Fibroblast of lung (primary cell): ENCODE results near the gene LRP2BP. TPM values are rescaled to one million over a fixed set of nuclear protein-coding genes. Genes with fewer than 3 reads are reported as not detected.
A peak's percentile ranks its signal among the peaks of the same experiment; 100 is the strongest.
"Not testable (repeated sequence)": the region's sequence is repeated elsewhere in the genome, so short reads cannot be mapped to it uniquely, and the experiment has no call there.

Experiments
- DNase-seq, 2 donors: peaks; one replicate each; pipeline versions ENCODE4 v3.0.0 to v3.0.0-alpha.2; 2010; ENCODE audit warnings: low read depth in 2 of 2
- H2AFZ ChIP-seq: 2 replicates; pipeline ENCODE4 v1.5.1; 2012; ENCODE audit warnings: low read length, control low read depth, inconsistent platforms
- H3K27ac ChIP-seq: 2 replicates; pipeline ENCODE4 v1.5.1; 2011; ENCODE audit warnings: low read length, control low read depth; ENCODE audit not compliant: insufficient read depth
- H3K27me3 ChIP-seq: 2 replicates; pipeline ENCODE4 v1.5.1; 2011; ENCODE audit warnings: mild to moderate bottlenecking, low read length; ENCODE audit not compliant: control insufficient read depth, insufficient read depth
- H3K36me3 ChIP-seq: 2 replicates; pipeline ENCODE4 v1.5.1; 2011; ENCODE audit warnings: low read length; ENCODE audit not compliant: control insufficient read depth, insufficient read depth
- H3K4me1 ChIP-seq: 2 replicates; pipeline ENCODE4 v1.5.1; 2011; ENCODE audit warnings: low read length; ENCODE audit not compliant: control insufficient read depth, insufficient read depth; ENCODE audit errors: extremely low read depth
- H3K4me2 ChIP-seq: 2 replicates; pipeline ENCODE4 v1.5.1; 2011; ENCODE audit warnings: low read length, control low read depth; ENCODE audit not compliant: insufficient read depth; ENCODE audit errors: extremely low read depth
- H3K4me3 ChIP-seq, 4 experiments: fragments of 200-600 bp in 1 of 4; sonication (generic) in 1 of 4; replicated peaks in 1 of 4; 2 replicates each; pipeline ENCODE4 v1.5.1; 2011 to 2016; ENCODE audit warnings: low read length in 4 of 4, low read depth in 3 of 4, mild to moderate bottlenecking in 3 of 4, control low read depth in 2 of 4, inconsistent platforms in 1 of 4, mixed read lengths in 1 of 4; ENCODE audit not compliant: insufficient read depth in 1 of 4; ENCODE audit errors: control extremely low read depth in 1 of 4
- H3K79me2 ChIP-seq: 2 replicates; pipeline ENCODE4 v1.5.1; 2012; ENCODE audit warnings: mild to moderate bottlenecking, low read length, inconsistent platforms; ENCODE audit not compliant: control insufficient read depth, insufficient read depth
- H3K9ac ChIP-seq: 2 replicates; pipeline ENCODE4 v1.5.1; 2011; ENCODE audit warnings: mild to moderate bottlenecking, low read length, control low read depth; ENCODE audit not compliant: insufficient read depth
- H3K9me3 ChIP-seq: 2 replicates; pipeline ENCODE4 v1.5.1; 2012; ENCODE audit warnings: low read depth, low read length; ENCODE audit not compliant: control insufficient read depth, insufficient read depth
- H4K20me1 ChIP-seq: 2 replicates; pipeline ENCODE4 v1.5.1; 2011; ENCODE audit warnings: low read length; ENCODE audit not compliant: control insufficient read depth, insufficient read depth; ENCODE audit errors: extremely low read depth
- CTCF ChIP-seq, 2 donors: IDR thresholded peaks in 1 of 2; conservative IDR thresholded peaks in 1 of 2; 1 replicate in 1 of 2; 2 replicates in 1 of 2; pipeline ENCODE4 v1.5.1; 2011 to 2012; ENCODE audit warnings: low read length in 2 of 2, control low read depth in 1 of 2, inconsistent platforms in 1 of 2, low read depth in 1 of 2, mild to moderate bottlenecking in 1 of 2
- EZH2 ChIP-seq: IDR thresholded peaks from 2 replicates; pipeline ENCODE4 v1.5.1; 2012; ENCODE audit warnings: low read length, control low read depth, mild to moderate bottlenecking; ENCODE audit errors: missing control alignments
- polyA plus RNA-seq, 2 donors: library from polyadenylated mRNA; depleted of rRNA in 1 of 2; stranded (reverse) in 1 of 2; unstranded in 1 of 2; fragments of >200 nt; gene quantifications; 2 replicates each; pipeline ENCODE4 v1.2.1, GENCODE V29; 2011 to 2012; ENCODE audit warnings: missing spikeins in 1 of 2
- total RNA-seq: library from RNA; depleted of rRNA; stranded (reverse); fragments of >200 nt; gene quantifications from 2 replicates; pipeline ENCODE4 v1.2.1, GENCODE V29; 2014

Gene LRP2BP
- total and polyA plus RNA-seq, 2 donors (not counting 1 experiment from before 2014, with no cell fraction given) = 0.03 to 0.66 TPM

GRCh38 chr4:185335579-185335978, 60.1 kb downstream of the LRP2BP start:
- Histone ChIP-seq H3K36me3 (no peaks in the 10 kb centered on the region), H3K27ac (no peak overlapping the region), H3K79me2 (no peaks in the 10 kb centered on the region), H3K4me2 (no peak overlapping the region), H3K27me3 (no peaks in the 10 kb centered on the region), H4K20me1 (no peaks in the 10 kb centered on the region), H3K9me3 (no peaks in the 10 kb centered on the region), H3K4me3 (no peak overlapping the region), H2AFZ (no peak overlapping the region), H3K4me1 (no peaks in the 10 kb centered on the region), H3K9ac (no peak overlapping the region)
- TF ChIP-seq EZH2 = no peak
- TF ChIP-seq CTCF (conservative IDR thresholded peaks at IDR 0.05 in 1 of 2, IDR thresholded peaks at IDR 0.05 in 1 of 2; ENCODE audit: low read depth in 1 of 2, low read length in 2 of 2) = no peak
- DNase-seq = no peak

GRCh38 chr4:185334326-185334725, 61.4 kb downstream of the LRP2BP start:
- Histone ChIP-seq H3K9me3 (no peaks in the 10 kb centered on the region), H3K4me1 (no peaks in the 10 kb centered on the region), H4K20me1 (no peaks in the 10 kb centered on the region), H3K9ac (no peak overlapping the region), H2AFZ (no peak overlapping the region), H3K4me2 (no peak overlapping the region), H3K27me3 (no peaks in the 10 kb centered on the region), H3K79me2 (no peaks in the 10 kb centered on the region), H3K4me3 (no peak overlapping the region), H3K27ac (no peak overlapping the region), H3K36me3 (no peaks in the 10 kb centered on the region)
- TF ChIP-seq EZH2 (no peak), CTCF (conservative IDR thresholded peaks at IDR 0.05 in 1 of 2, IDR thresholded peaks at IDR 0.05 in 1 of 2; ENCODE audit: low read depth in 1 of 2, low read length in 2 of 2) (no peak)
- DNase-seq = no peak

GRCh38 chr4:185332575-185333464, 62.9 kb downstream of the LRP2BP start:
- TF ChIP-seq CTCF (conservative IDR thresholded peaks at IDR 0.05 in 1 of 2, IDR thresholded peaks at IDR 0.05 in 1 of 2; ENCODE audit: low read depth in 1 of 2, low read length in 2 of 2) (no peak), EZH2 (no peak)

GRCh38 chr4:185329879-185330510, 65.7 kb downstream of the LRP2BP start:
- not testable (repeated sequence) for H3K36me3 ChIP-seq, H3K79me2 ChIP-seq, H3K4me2 ChIP-seq, H3K4me3 ChIP-seq, H3K27me3 ChIP-seq, H3K27ac ChIP-seq, H3K9me3 ChIP-seq, H3K4me1 ChIP-seq, H2AFZ ChIP-seq, H4K20me1 ChIP-seq, H3K9ac ChIP-seq
- DNase-seq = peak in 1 of 2 donors; percentile 14

More at GRCh38 chr4:185332575-185333464, 62.9 kb downstream of the LRP2BP start:
- no peak overlapping the region for H3K27ac ChIP-seq
- H3K4me2 ChIP-seq = no peak overlapping the region
- DNase-seq = no peak
- H3K9me3 ChIP-seq = no peaks in the 10 kb centered on the region
- no peak overlapping the region for H3K4me3 ChIP-seq
- H2AFZ ChIP-seq = no peak overlapping the region
- H3K36me3 ChIP-seq = no peaks in the 10 kb centered on the region
- H3K27me3 ChIP-seq = no peaks in the 10 kb centered on the region
- H4K20me1 ChIP-seq = no peaks in the 10 kb centered on the region
- H3K79me2 ChIP-seq = no peaks in the 10 kb centered on the region
- H3K9ac ChIP-seq = no peak overlapping the region
- H3K4me1 ChIP-seq = no peaks in the 10 kb centered on the region
